Stimulated activated CD4-positive, alpha-beta T cell treated with anti-CD3 and anti-CD28 coated beads, TNF-alpha, amount 100 ng/mL, for 4 hours (primary cell): ENCODE measurements around the gene RNF130.
"Not testable (repeated sequence)": the region's sequence is repeated elsewhere in the genome, so short reads cannot be mapped to it uniquely, and the experiment has no call there.

Source experiments
- DNase-seq, 3 experiments: peaks; one replicate each; pipeline ENCODE4 v3.0.0-alpha.2; 2020; ENCODE audit warnings: low read depth in 3 of 3

Gene RNF130

GRCh38 chr5:180103487-180104167 lies 32.1 kb upstream of the RNF130 start:
- no peak for DNase-seq

- DNase-seq = no peak
Measured at GRCh38 chr5:180102636-180103035, 31.1 kb upstream of the RNF130 start.

DNA sequence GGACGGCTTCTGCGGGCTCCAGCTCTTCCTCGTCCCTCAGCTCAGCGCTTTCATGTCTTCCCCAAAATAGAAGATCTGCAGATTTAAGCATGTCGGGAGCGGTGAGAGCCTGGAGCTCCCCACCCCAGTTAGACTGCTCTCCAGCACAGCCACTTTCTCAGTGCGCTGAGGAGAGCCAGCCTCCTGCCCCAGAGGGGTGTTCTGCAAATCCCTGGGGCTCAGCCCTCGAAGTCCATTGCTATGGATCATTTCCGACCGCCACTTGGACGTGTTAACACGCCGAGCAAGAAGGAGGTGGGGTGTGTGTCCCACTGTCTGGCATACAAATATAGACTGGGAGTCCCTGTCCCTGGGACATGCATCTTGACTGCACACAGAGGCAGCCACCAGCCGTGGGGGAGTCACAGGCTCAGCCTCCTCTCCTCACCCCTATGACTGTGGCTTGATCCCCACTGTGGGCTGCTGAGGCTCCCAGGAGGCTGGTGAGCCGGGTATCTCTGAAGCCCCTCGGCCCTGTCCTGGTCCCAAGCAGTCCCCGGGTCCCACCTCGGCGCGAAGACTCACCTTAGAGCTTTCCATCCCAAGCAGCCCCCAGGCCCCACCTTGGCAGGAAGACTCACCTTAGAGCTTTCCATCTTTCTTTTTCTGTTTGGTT lies 30.0 kb upstream of the RNF130 start:
- DNase-seq = no peak

DNA sequence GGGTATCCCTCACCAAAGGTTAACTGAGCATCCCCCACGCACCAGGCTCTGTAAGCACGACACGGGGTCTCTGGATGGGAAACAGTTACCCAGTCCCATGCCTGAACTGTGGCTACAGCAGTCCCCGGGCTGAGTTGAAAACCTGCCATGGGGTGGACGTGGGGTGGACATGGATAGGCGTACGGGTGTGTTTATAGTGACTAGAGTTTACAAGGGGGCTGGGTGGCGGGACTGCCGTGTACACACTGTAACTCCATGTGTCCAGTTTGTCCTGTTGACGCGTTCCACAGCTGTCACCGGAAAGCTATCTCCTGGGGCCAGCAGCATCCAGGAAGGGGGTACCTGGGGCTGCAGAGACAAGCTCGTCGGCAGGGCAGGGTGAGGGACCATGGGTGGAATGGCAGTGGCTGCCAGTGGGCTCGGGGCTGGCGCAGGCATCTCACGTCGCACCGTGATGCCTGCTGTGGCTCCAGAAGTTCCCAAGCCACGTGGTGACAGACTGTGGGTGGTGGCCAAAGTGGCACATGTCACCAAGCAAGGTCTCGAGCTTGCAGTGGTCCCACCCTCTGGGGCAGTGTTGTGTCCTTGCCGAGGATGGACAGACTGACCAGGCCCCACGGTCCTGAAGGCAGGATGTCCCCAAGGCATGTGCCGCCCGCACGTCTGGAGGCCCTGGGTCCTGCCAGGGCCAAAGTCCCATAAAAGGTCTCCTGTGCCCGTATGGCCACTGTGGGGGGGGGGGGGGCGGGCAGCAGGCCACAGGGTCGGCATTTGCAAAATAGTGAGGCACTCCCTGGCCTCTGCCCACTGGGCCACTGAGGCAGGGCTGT lies 29.3 kb upstream of the RNF130 start:
- DNase-seq = no peak

- DNase-seq = no peak
Measured at GRCh38 chr5:180099733-180100611, 28.4 kb upstream of the RNF130 start.

DNA sequence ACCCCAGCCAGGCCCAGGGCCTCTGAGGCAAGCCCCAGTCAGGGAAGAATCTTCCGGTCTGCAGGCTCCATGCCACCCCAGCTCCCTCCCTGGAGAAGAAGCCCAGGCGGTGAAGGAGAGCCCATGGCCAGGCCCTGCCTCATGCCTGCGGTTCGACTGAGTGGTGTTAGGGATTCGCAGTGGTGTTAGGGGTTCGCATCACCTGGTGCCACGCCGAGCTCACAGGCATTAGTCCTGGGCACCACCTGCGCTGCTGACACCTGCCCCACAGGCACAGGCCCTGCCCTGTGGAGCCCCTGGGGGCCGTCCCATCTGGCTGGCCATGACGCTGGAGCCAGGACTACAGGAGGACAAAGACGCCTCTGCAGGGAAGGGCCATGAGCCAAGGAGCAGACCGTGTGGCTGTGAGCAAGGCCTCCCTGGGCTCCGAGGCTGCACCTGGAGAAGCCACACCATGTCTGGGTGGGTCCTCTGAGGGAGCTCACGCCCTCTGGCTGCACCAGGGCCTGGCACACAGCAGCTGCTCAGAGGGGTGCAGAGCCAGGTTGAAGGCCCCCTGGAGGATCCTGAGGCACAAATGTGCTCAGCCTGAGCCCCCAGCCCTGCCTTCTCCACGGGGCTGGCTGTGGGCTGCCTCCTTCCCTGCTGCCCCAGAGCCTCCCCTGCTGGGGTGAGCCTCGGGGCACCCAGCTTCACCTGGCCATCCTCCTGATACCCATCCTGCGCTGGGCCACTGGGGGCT lies 27.6 kb upstream of the RNF130 start:
- DNase-seq = no peak

DNA sequence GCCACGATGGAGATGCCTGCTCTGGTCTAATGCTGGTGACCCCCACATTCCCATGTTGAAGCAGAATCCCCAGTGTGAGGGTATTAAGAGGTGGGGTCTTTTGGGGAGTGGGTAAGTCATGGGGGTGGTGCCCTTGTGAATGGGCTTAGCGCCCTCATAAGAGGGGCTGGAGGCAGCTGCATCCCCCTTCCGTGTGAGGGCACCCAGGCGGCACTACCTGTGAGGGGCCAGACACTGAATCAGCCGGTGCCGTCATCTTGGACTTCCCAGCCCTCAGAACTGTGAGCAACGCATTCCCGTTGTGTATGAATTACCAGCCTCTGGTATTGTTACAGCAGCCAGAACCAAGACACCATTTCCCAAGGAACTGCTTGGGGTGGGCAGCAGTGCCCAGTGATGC lies 27.0 kb upstream of the RNF130 start:
- no peak for DNase-seq

DNA sequence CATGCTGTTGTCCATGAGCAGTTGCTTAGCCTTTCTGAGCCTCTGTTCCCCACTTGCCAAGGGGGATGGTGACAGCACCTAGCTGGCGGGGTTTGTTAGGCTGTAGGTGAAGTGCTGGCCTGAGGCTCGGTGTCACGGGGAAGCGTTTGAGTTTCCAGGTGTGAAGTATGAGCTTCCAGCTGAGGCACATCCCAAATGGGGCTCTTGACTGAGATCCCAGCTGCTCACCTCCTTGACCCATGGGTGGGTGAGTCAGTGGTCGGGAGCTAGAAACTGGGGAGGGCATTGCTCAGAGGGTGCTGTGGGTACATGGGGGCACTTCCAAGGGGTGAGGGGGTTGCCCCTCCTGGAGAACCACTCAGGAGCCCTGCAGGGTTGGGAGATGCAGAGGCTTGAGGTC lies 26.4 kb upstream of the RNF130 start:
- no peak for DNase-seq

GRCh38 chr5:180097163-180097894 lies 25.8 kb upstream of the RNF130 start:
- no peak for DNase-seq

DNA sequence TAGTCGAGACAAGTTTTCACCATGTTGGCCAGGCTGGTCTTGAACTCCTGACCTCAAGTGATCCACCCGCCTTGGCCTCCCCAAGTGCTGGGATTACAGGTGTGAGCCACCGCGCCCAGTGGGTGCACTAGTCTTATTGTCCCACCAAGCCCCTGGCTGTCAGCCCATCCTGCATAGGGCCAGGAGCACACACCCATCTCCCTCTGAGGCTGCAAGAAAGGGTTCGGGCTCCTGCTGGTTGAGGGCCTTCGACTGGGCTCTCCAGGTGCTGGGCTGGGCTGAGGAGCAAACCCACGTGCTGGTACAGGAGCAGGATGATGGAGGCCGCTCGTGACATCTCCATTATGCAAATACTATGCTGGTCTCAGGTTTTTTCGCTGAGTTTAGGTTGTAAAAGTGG lies 25.1 kb upstream of the RNF130 start:
- no peak for DNase-seq

- no peak for DNase-seq
Measured at GRCh38 chr5:180095545-180095944, 24.0 kb upstream of the RNF130 start.

DNA sequence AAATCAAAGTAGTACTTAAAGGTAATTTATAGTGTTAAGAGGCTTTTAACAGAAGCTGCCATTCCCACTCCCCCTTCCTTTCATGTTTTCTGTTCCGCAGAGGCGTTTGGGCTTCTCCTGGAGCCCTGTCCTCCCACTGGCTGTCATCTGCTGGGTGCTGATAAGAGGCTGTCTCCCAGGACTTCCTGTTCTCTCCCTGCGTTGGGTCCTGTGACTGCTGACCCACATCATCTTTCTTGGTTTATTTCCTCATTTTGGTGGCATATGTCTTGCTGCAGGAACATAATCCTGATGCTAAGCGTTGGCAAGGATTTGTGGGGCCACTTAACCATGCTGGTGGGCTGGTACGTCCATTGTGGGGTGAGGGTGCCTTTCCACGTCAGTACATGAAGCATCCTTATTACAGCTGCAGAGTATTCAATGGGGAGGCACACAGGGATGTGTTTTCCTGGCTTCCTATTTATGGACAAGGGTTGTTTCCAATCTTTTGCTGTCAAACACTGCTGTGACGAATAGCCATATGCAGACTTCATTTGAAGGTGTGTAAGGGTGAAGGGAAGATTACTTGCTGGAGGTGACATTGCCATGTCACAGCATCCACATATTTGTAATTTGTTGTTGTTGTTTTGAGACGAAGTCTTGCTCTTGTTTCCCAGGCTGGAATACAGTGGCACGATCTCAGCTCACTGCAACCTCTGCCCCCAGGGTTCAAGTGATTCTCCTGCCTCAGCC lies 22.3 kb upstream of the RNF130 start:
- DNase-seq = no peak

- no peak for DNase-seq
Measured at GRCh38 chr5:180093241-180093640, 21.7 kb upstream of the RNF130 start.

- no peak for DNase-seq
Measured at GRCh38 chr5:180090769-180091546, 19.4 kb upstream of the RNF130 start.

GRCh38 chr5:180090098-180090768 lies 18.7 kb upstream of the RNF130 start:
- DNase-seq = peak; percentile 58 to 63 (median 59)

DNA sequence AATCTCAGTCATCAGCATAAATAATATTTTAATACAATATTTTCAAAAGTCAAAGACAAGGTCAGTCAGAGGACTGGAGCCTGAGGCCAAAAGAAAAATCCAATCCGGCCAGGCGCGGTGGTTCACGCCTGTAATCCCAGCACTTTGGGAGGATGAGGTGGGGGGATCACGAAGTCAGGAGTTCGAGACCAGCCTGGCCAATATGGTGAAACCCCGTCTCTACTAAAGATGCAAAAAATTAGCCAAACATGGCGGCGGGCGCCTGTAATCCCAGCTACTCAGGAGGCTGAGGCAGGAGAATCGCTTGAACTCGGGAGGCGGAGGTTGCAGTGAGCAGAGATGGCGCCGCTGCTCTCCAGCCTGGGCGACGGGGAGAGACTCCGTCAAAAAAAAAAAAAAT lies 18.1 kb upstream of the RNF130 start:
- not testable (repeated sequence) for DNase-seq

DNA sequence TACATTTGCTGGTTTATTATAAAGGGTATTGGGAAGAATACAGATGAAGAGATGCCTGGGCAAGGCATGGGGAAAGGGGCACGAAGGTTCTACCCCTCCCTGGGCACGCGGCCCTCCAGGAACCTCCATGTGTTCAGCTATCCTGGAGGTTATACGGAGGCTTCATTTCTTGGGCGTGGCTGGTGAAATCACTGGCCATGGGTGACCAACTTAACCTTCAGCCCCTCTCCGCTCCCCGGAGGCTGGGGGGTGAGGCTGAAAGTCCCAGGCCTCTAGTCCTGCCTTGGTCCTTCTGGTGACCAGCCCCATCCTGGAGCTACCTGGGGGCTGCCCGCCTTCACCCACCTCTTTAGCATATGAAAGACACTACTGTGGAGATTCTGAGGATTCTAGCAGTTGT lies 17.0 kb upstream of the RNF130 start:
- no peak for DNase-seq

DNA sequence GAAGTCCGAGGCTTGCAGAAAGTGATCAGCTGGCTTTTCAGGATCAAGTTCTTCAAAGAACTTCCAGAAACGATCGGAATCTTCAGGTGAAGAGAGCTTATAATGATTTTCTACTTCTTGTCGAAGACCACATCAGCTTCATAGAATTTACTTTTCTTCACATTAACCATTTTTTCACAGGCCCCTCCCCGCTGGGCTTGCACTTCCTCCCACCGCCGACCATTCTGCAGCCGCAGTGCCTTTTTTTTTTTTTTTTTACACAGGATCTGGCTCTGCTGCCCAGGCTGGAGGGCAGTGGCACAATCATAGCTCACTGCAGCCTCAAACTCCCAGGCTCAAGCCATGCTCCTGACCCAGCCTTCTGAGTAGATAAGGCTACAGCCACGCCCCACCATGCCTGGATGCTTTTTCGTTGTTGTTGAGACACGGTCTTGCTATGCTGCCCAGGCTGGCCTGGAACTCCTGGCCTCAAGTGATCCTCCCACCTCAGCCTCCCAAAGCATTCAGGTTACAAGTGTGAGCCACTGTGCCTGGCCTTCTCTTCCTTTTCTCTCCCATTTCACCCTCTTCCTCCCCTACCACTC lies 15.3 kb upstream of the RNF130 start:
- DNase-seq = no peak
